WTC11 (cell line): ENCODE results near the gene ABI2. TPM values are rescaled to one million over a fixed set of nuclear protein-coding genes. Genes with fewer than 3 reads are reported as not detected.

Source experiments
- ATAC-seq: fragments of 200-7000 bp; cut with Tn5 transposase; 2 replicates; pipeline ENCODE4 v1.10.0; 2021; ENCODE audit warnings: mild to moderate bottlenecking, moderate library complexity
- CTCF ChIA-PET: fragments of 300-600 bp; sonication (Branson Sonifier 250); formaldehyde crosslinking; loops from one replicate; lab custom pipeline; 2021; ENCODE audit warnings: antibody characterized with exemption; lab: Charles Lee
- POLR2A ChIA-PET: fragments of 350-600 bp; sonication (Branson Sonifier 250); formaldehyde crosslinking; loops from one replicate; lab custom pipeline; 2021; ENCODE audit warnings: antibody characterized with exemption; lab: Charles Lee
- DNase-seq: peaks from one replicate; pipeline ENCODE4 v3.0.0; 2021; ENCODE audit warnings: low spot score
- H3K27ac Mint-ChIP-seq: 2 replicates; pipeline ENCODE4 v1.8.0; 2021; ENCODE audit warnings: mixed read lengths
- H3K27me3 Mint-ChIP-seq: 2 replicates; pipeline ENCODE4 v1.8.0; 2021; ENCODE audit warnings: low read depth, mild to moderate bottlenecking, moderate library complexity, mixed read lengths
- H3K36me3 Mint-ChIP-seq: 2 replicates; pipeline ENCODE4 v1.8.0; 2021; ENCODE audit warnings: mixed read lengths
- H3K4me1 Mint-ChIP-seq: 2 replicates; pipeline ENCODE4 v1.8.0; 2022; ENCODE audit warnings: mixed read lengths
- H3K4me3 Mint-ChIP-seq: 2 replicates; pipeline ENCODE4 v1.8.0; 2021; ENCODE audit warnings: mild to moderate bottlenecking, moderate library complexity, mixed read lengths
- H3K9me3 Mint-ChIP-seq: 2 replicates; pipeline ENCODE4 v1.8.0; 2021; ENCODE audit warnings: mixed read lengths
- AR ChIP-seq: fragments of 250-450 bp; sonication (Bioruptor Pico); IDR thresholded peaks from 2 replicates; pipeline ENCODE4 v1.9.0; 2021; ENCODE audit warnings: mild to moderate bottlenecking
- ATF6 ChIP-seq: sonication (generic); formaldehyde crosslinking; IDR thresholded peaks from 2 replicates; pipeline ENCODE4 v1.8.1; 2023; ENCODE audit warnings: mild to moderate bottlenecking, missing genetic modification reagents
- CBFB ChIP-seq: sonication (generic); formaldehyde crosslinking; IDR thresholded peaks from 2 replicates; pipeline ENCODE4 v1.8.1; 2022; ENCODE audit warnings: mild to moderate bottlenecking, low read depth, missing genetic modification reagents
- CDX4 ChIP-seq: fragments of 250-450 bp; sonication (Bioruptor Pico); IDR thresholded peaks from 2 replicates; pipeline ENCODE4 v1.9.0; 2021; ENCODE audit warnings: moderate library complexity, mild to moderate bottlenecking, inconsistent platforms, borderline replicate concordance
- CREB1 ChIP-seq: sonication (generic); formaldehyde crosslinking; IDR thresholded peaks from 2 replicates; pipeline ENCODE4 v1.8.0; 2023; ENCODE audit warnings: mild to moderate bottlenecking, missing genetic modification reagents
- ETV6 ChIP-seq: sonication (generic); formaldehyde crosslinking; IDR thresholded peaks from 2 replicates; pipeline ENCODE4 v1.8.1; 2022; ENCODE audit warnings: mild to moderate bottlenecking, missing genetic modification reagents
- FOXP1 ChIP-seq: sonication (generic); formaldehyde crosslinking; IDR thresholded peaks from 2 replicates; pipeline ENCODE4 v1.8.0; 2022; ENCODE audit warnings: missing genetic modification reagents, mild to moderate bottlenecking, moderate library complexity, borderline replicate concordance
- GRHL2 ChIP-seq: fragments of 250-450 bp; sonication (Bioruptor Pico); IDR thresholded peaks from 2 replicates; pipeline ENCODE4 v1.8.0; 2022; ENCODE audit warnings: mild to moderate bottlenecking, moderate library complexity; ENCODE audit not compliant: insufficient replicate concordance, severe bottlenecking
- HMGA2 ChIP-seq: fragments of 250-450 bp; sonication (Bioruptor Pico); IDR thresholded peaks from 2 replicates; pipeline ENCODE4 v1.4.0; 2021; ENCODE audit warnings: mild to moderate bottlenecking, moderate library complexity
- IRF1 ChIP-seq: sonication (generic); formaldehyde crosslinking; IDR thresholded peaks from 2 replicates; pipeline ENCODE4 v1.8.0; 2023; ENCODE audit warnings: missing genetic modification reagents
- MXD4 ChIP-seq: fragments of 250-450 bp; sonication (Bioruptor Pico); IDR thresholded peaks from 2 replicates; pipeline ENCODE4 v1.8.0; 2021; ENCODE audit warnings: mild to moderate bottlenecking, moderate library complexity, borderline replicate concordance
- NFE2L1 ChIP-seq: sonication (generic); formaldehyde crosslinking; IDR thresholded peaks from 2 replicates; pipeline ENCODE4 v1.8.1; 2023; ENCODE audit warnings: missing genetic modification reagents
- NR1H2 ChIP-seq: sonication (generic); formaldehyde crosslinking; IDR thresholded peaks from 2 replicates; pipeline ENCODE4 v1.9.0; 2021; ENCODE audit warnings: mild to moderate bottlenecking, moderate library complexity, missing genetic modification reagents
- OVOL2 ChIP-seq: fragments of 250-450 bp; sonication (Bioruptor Pico); IDR thresholded peaks from 2 replicates; pipeline ENCODE4 v1.9.0; 2021; ENCODE audit warnings: mild to moderate bottlenecking, borderline replicate concordance
- PRRX2 ChIP-seq: fragments of 250-450 bp; sonication (Bioruptor Pico); IDR thresholded peaks from 2 replicates; pipeline ENCODE4 v1.8.0; 2021; ENCODE audit warnings: mild to moderate bottlenecking
- RORB ChIP-seq: fragments of 250-450 bp; sonication (Bioruptor Pico); IDR thresholded peaks from 2 replicates; pipeline ENCODE4 v1.9.0; 2021; ENCODE audit warnings: mild to moderate bottlenecking
- USF1 ChIP-seq: sonication (generic); formaldehyde crosslinking; IDR thresholded peaks from 2 replicates; pipeline ENCODE4 v1.8.0; 2022; ENCODE audit warnings: mild to moderate bottlenecking, missing genetic modification reagents
- ZNF121 ChIP-seq: sonication (generic); formaldehyde crosslinking; IDR thresholded peaks from 2 replicates; pipeline ENCODE4 v1.8.0; 2023; ENCODE audit warnings: missing genetic modification reagents
- ZNF232 ChIP-seq: sonication (generic); formaldehyde crosslinking; IDR thresholded peaks from 2 replicates; pipeline ENCODE4 v1.8.0; 2022; ENCODE audit warnings: mild to moderate bottlenecking, missing genetic modification reagents
- ZNF281 ChIP-seq: sonication (generic); formaldehyde crosslinking; IDR thresholded peaks from 2 replicates; pipeline ENCODE4 v1.8.0; 2023; ENCODE audit warnings: mild to moderate bottlenecking, missing genetic modification reagents
- ZNF416 ChIP-seq: fragments of 250-450 bp; sonication (Bioruptor Pico); IDR thresholded peaks from 2 replicates; pipeline ENCODE4 v1.9.0; 2021; ENCODE audit warnings: mild to moderate bottlenecking, inconsistent platforms
- ZNF512 ChIP-seq: sonication (generic); formaldehyde crosslinking; IDR thresholded peaks from 2 replicates; pipeline ENCODE4 v1.8.1; 2022; ENCODE audit warnings: missing genetic modification reagents, borderline replicate concordance
- total RNA-seq: library from RNA; stranded (reverse); gene quantifications from 3 replicates; pipeline ENCODE4 v1.2.3, GENCODE V29; 2021

The ABI2 gene
- total RNA-seq, 1 experiment from 2014 or later: 121 TPM

- POLR2A ChIA-PET: no interaction called here
These were observed 103.4 kb downstream of the ABI2 start for GRCh38 chr2:203431391-203432185.

GRCh38 chr2:203432811-203433210, 104.6 kb downstream of the ABI2 start:
- no peak overlapping the region for H3K4me3 Mint-ChIP-seq
- H3K36me3 Mint-ChIP-seq: peaks cover 20% of the 10 kb centered on the region
- no peaks in the 10 kb centered on the region for H3K27me3 Mint-ChIP-seq
- ATAC-seq (no peak), DNase-seq (no peak)
- no peaks in the 10 kb centered on the region for H3K4me1 Mint-ChIP-seq
- no peaks in the 10 kb centered on the region for H3K9me3 Mint-ChIP-seq
- no peak overlapping the region for H3K27ac Mint-ChIP-seq
- CTCF ChIA-PET: no interaction called here
- POLR2A ChIA-PET: no interaction called here
- TF ChIP-seq NFE2L1 (CRISPR knock-in tag) (no peak), CBFB (CRISPR knock-in tag) (no peak), ATF6 (CRISPR knock-in tag) (no peak), ZNF416 (CRISPR knock-in tag) (no peak), NR1H2 (CRISPR knock-in tag) (no peak), PRRX2 (CRISPR knock-in tag) (no peak), ZNF512 (CRISPR knock-in tag) (no peak), GRHL2 (no peak), IRF1 (CRISPR knock-in tag) (no peak), CREB1 (CRISPR knock-in tag) (no peak), ZNF281 (no peak), ZNF121 (CRISPR knock-in tag) (no peak), ZNF232 (CRISPR knock-in tag) (no peak)

More at GRCh38 chr2:203431391-203432185, 103.4 kb downstream of the ABI2 start:
- TF ChIP-seq RORB (CRISPR knock-in tag) (no peak), ZNF121 (CRISPR knock-in tag) (no peak), FOXP1 (CRISPR knock-in tag) (no peak), CDX4 (no peak), HMGA2 (CRISPR knock-in tag) (no peak), USF1 (CRISPR knock-in tag) (no peak), OVOL2 (CRISPR knock-in tag) (no peak), NFE2L1 (CRISPR knock-in tag) (no peak), MXD4 (CRISPR knock-in tag) (no peak), ETV6 (CRISPR knock-in tag) (no peak), AR (no peak)
- DNase-seq: no peak
- Mint-ChIP-seq H3K4me1 (no peaks in the 10 kb centered on the region), H3K4me3 (no peak overlapping the region), H3K36me3 (peaks cover 32% of the 10 kb centered on the region), H3K27ac (no peak overlapping the region), H3K27me3 (no peaks in the 10 kb centered on the region), H3K9me3 (no peaks in the 10 kb centered on the region)
- no peak for ATAC-seq
- CTCF ChIA-PET: interaction anchor here (0.5 kb wide), 1 partner anchor 75 kb away, joined by 3 read pairs; no protein-coding TSS in a partner anchor
